SH-SY5Y (cell line): ENCODE measurements around the gene IGF1R.

Source experiments
- GATA2 ChIP-seq: IDR thresholded peaks from 2 replicates; pipeline ENCODE4 v1.6.1; 2011; ENCODE audit warnings: mild to moderate bottlenecking, low read depth, low read length
- GATA3 ChIP-seq: IDR thresholded peaks from 2 replicates; pipeline ENCODE4 v1.6.1; 2011; ENCODE audit warnings: low read depth, mild to moderate bottlenecking, low read length, moderate library complexity

DNA sequence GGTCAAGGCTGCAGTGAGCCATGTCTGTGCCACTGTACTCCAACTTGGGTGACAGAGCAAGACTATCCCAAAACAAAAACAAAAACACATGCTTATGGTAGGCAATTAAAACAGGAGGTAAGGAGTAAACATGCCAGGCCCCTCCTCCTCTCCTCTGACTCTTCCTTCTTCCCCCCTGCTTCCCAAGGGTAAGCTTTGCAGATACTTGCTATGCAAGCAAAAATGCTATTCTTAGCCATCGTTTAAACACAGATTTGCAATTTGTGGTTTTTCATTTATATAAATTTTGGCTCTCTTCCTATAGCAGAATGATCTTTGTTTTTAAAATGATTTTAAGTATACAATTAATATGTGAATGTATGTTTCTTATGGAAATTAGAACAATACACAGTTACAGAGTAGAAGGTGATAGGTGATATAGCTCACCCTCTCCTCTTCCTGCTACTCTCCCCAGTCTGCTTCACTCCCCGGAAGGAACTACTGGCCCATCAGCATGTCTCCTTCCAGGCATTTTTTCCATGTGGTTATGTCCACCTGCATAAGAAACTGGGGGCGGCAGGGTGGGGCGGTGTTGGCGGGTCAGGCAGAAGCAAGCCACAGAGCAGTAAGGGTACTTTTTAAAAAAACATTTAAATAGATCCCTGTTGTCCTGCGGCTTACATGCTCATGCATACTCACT, 42.1 kb downstream of the IGF1R start:
- TF ChIP-seq GATA3: no peak
- TF ChIP-seq GATA2: no peak
